Measurements from ENCODE around the gene MFSD6.
A peak's percentile ranks its signal among the peaks of the same experiment; 100 is the strongest.

Gene MFSD6

GRCh38 chr2:190528521-190529001, 120.4 kb downstream of the MFSD6 start:
- TF ChIP-seq EGR1 (IDR thresholded peaks at IDR 0.05) (no peak), REST (IDR thresholded peaks at IDR 0.05; ENCODE audit: low read depth) (no peak), MAX (IDR thresholded peaks at IDR 0.05) (no peak), USF1 (IDR thresholded peaks at IDR 0.05) (no peak), CEBPB (IDR thresholded peaks at IDR 0.05) (peak; percentile 77), RAD21 (IDR thresholded peaks at IDR 0.05; ENCODE audit: low read depth) (no peak), CREB1 (IDR thresholded peaks at IDR 0.05; ENCODE audit: low read depth) (no peak), EP300 (IDR thresholded peaks at IDR 0.05; ENCODE audit: borderline replicate concordance) (no peak)

GRCh38 chr2:190529486-190530247, 121.5 kb downstream of the MFSD6 start:
- TF ChIP-seq MAX (IDR thresholded peaks at IDR 0.05) (no peak), EP300 (IDR thresholded peaks at IDR 0.05; ENCODE audit: borderline replicate concordance) (no peak), NFIC (IDR thresholded peaks at IDR 0.05) (no peak), USF1 (IDR thresholded peaks at IDR 0.05) (no peak), CREB1 (IDR thresholded peaks at IDR 0.05; ENCODE audit: low read depth) (no peak), ZBTB7A (IDR thresholded peaks at IDR 0.05; ENCODE audit: low read depth) (no peak), TCF12 (IDR thresholded peaks at IDR 0.05; ENCODE audit: low read depth) (no peak), REST (IDR thresholded peaks at IDR 0.05; ENCODE audit: low read depth) (no peak), FOXM1 (IDR thresholded peaks at IDR 0.05; ENCODE audit: borderline replicate concordance, low read depth) (no peak), RAD21 (IDR thresholded peaks at IDR 0.05; ENCODE audit: low read depth) (no peak), YY1 (IDR thresholded peaks at IDR 0.05; ENCODE audit: low read depth) (no peak), CEBPB (IDR thresholded peaks at IDR 0.05) (no peak), TAF1 (IDR thresholded peaks at IDR 0.05; ENCODE audit: low read depth) (no peak), EGR1 (IDR thresholded peaks at IDR 0.05) (no peak), TEAD4 (IDR thresholded peaks at IDR 0.05) (no peak)

- TF ChIP-seq USF1 (IDR thresholded peaks at IDR 0.05) (no peak), RAD21 (IDR thresholded peaks at IDR 0.05; ENCODE audit: low read depth) (no peak), EGR1 (IDR thresholded peaks at IDR 0.05) (no peak), YY1 (IDR thresholded peaks at IDR 0.05; ENCODE audit: low read depth) (no peak), NFIC (IDR thresholded peaks at IDR 0.05) (no peak), EP300 (IDR thresholded peaks at IDR 0.05; ENCODE audit: borderline replicate concordance) (no peak), ZBTB7A (IDR thresholded peaks at IDR 0.05; ENCODE audit: low read depth) (no peak), FOXM1 (IDR thresholded peaks at IDR 0.05; ENCODE audit: borderline replicate concordance, low read depth) (no peak), TEAD4 (IDR thresholded peaks at IDR 0.05) (no peak), REST (IDR thresholded peaks at IDR 0.05; ENCODE audit: low read depth) (no peak), CEBPB (IDR thresholded peaks at IDR 0.05) (no peak)
Measured at GRCh38 chr2:190530248-190530900, 122.2 kb downstream of the MFSD6 start.

Measured in Ishikawa (cell line).